Measurements from ENCODE around the gene NTRK2. TPM values are rescaled to one million over a fixed set of nuclear protein-coding genes. Genes with fewer than 3 reads are reported as not detected.
A peak's percentile ranks its signal among the peaks of the same experiment; 100 is the strongest.

The NTRK2 gene
- total and polyA plus RNA-seq, 8 donors = 6.0 to 31.4 (median 14.5) TPM

DNA sequence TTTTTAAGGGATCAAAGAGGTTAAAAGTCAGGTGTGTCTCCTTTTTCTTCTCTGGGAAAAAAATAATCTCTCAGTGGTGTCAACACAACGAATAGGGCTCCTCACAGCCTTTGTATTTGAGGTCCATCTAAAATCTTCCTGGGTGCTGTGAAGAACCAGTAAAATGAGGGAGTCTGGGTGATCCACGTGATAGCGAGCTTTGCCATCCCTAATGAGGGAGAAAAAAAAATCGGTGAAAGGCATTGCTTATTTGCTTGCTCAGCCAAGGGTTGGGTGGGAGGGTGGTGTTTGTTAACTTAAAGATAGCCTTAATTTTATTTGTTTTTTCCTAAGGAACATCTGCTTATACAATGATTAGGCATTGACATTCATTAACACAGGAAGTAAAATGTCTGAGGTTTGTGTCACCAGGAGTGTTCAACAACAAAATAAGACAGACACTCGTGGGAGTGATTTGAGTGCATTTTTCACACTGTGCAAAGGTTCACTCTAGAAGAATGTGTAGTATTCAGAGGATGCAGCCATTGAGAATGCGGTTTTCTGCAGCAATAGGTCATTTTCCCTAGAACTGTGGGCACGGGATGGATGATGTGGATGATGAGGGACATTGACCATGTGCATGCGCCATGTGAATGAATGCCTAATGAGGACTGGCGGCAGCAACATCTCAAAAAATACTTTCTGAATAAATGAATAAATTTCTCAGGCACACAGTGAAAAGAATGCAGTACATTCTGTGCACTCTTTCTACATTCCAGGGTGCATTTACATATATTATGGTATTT lies 369.5 kb downstream of the NTRK2 start:
- intact Hi-C loops (cut with DNase I) = no loop called here
- no peaks in the 10 kb centered on the region for H3K27me3 ChIP-seq
- DNase-seq = no peak
- no peak for ATAC-seq
- H3K4me3 ChIP-seq = no peak overlapping the region
- WGBS, 2 donors = 47 to 54% methylated on average over 9 of the region's 9 CpGs
- FAIRE-seq = no peak
- no peaks in the 10 kb centered on the region for H3K36me3 ChIP-seq
- H3K4me1 ChIP-seq = peaks cover 0 to 8% (median 4%) of the 10 kb centered on the region in 3 donors
- no peak overlapping the region for H3K27ac ChIP-seq
- H3K9me3 ChIP-seq = no peaks in the 10 kb centered on the region
- TF ChIP-seq, protein P1, sequence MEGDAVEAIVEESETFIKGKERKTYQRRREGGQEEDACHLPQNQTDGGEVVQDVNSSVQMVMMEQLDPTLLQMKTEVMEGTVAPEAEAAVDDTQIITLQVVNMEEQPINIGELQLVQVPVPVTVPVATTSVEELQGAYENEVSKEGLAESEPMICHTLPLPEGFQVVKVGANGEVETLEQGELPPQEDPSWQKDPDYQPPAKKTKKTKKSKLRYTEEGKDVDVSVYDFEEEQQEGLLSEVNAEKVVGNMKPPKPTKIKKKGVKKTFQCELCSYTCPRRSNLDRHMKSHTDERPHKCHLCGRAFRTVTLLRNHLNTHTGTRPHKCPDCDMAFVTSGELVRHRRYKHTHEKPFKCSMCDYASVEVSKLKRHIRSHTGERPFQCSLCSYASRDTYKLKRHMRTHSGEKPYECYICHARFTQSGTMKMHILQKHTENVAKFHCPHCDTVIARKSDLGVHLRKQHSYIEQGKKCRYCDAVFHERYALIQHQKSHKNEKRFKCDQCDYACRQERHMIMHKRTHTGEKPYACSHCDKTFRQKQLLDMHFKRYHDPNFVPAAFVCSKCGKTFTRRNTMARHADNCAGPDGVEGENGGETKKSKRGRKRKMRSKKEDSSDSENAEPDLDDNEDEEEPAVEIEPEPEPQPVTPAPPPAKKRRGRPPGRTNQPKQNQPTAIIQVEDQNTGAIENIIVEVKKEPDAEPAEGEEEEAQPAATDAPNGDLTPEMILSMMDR (IDR thresholded peaks at IDR 0.05) = no peak

DNA sequence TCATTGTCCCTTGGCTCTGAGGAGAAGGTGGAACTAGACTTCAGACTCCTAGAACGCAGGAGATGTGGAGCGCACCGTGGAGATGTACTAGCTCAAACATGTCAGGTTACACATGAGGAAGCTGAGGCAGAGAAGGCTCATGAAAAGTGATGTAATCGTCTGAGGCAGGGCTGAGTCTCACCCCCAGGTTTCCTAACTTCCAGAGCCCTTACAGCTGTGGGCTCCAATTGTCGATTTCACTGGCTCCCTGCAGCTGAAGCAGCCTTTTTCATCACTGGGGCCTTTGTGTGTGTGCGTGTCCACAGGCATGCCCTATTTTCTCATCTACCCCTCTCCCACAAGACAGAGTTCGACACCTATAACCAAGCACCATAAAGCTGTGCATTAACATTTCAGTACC lies 370.6 kb downstream of the NTRK2 start:
- no peaks in the 10 kb centered on the region for H3K27me3 ChIP-seq
- TF ChIP-seq, protein P1 (IDR thresholded peaks at IDR 0.05) = no peak
- no peak for FAIRE-seq

DNA sequence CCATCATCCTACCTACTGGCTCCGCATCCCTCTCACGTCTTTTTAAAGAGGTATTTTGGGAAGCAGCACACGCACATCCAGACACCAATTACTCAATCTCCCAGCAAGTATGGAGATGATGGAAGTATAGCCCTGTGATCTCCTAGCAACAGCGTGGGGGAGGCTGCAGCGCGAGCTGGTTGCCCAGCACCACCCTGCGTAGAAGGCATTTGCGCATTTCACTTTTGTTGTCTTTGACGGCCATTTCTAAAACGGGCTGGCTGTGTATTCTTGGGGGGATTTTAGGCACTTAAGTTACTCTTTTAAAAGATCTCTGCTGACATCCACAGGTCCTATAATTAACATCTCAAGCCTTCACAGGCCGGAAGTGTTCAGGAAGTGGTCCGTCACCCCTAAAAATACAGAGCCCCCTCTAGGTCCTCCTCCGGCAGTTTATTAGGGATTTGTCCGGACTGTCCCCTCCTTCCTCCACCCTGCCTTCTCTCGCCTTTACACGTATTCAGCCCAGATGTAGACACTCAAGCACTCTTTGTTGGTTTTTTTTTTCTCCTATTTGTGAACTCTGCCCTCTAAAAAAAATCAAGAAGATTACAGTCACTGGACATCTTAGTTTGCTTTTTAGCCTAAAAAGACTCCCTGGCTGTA lies 371.4 kb downstream of the NTRK2 start:
- Histone ChIP-seq H3K27me3 (no peaks in the 10 kb centered on the region), H3K4me1 (no peaks in the 10 kb centered on the region), H3K36me3 (no peaks in the 10 kb centered on the region), H3K4me3 (no peak overlapping the region), H3K27ac (no peak overlapping the region), H3K9me3 (no peaks in the 10 kb centered on the region)
- FAIRE-seq (no peak), DNase-seq (peak in 1 of 6 donors; percentile 16), ATAC-seq (peak in 2 of 4 donors; percentile 79 to 84)
- WGBS, 2 donors = 60 to 61% methylated on average over 16 of the region's 16 CpGs
- TF ChIP-seq, protein P1 (IDR thresholded peaks at IDR 0.05) = no peak
- intact Hi-C loops (cut with DNase I) = no loop called here

More for the DNA sequence above, 370.6 kb downstream of the NTRK2 start:
- H3K4me3 ChIP-seq = no peak overlapping the region
- H3K4me1 ChIP-seq = peaks cover 0 to 6% (median 2%) of the 10 kb centered on the region in 3 donors
- H3K9me3 ChIP-seq = no peaks in the 10 kb centered on the region
- H3K36me3 ChIP-seq = no peaks in the 10 kb centered on the region
- no peak overlapping the region for H3K27ac ChIP-seq
- ATAC-seq = no peak
- WGBS, 2 donors = 83 to 88% methylated on average over 7 of the region's 7 CpGs
- intact Hi-C loops (cut with DNase I) = no loop called here
- DNase-seq = no peak

DNA sequence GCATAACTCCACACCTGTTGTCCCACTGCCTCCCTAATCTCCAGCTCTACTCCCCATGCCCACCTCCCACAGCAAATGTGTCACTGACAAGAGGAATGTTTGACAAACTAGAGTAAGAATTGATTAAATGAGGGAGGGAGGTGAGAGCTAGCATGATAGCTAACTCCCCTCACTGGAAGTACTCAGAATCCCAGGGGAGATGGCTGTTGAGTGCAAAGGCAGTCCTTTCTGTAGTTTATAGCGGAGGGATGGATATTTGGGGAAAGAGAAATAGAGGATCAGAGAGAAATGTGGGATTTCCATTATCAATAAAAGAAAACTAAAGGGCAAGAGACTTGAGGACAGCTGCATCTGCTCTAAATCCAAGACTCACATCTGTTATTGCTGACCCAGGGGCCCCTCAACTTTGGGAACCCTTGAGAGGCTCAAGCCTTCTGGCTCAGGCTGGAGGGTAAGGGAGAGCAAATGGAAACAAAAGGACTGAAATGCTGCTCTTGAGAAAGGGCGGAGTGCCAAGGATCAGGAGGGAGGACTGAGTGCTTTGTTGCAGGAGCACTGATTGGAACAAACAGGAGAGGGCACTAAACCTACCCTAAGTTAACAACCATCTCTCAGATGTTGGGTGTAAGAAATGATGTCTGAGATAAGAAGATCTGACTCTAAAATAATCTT lies 372.1 kb downstream of the NTRK2 start:
- DNase-seq = no peak
- Histone ChIP-seq H3K27me3 (no peaks in the 10 kb centered on the region), H3K4me1 (no peaks in the 10 kb centered on the region), H3K36me3 (no peaks in the 10 kb centered on the region), H3K4me3 (no peak overlapping the region), H3K9me3 (no peaks in the 10 kb centered on the region), H3K27ac (no peak overlapping the region)
- no peak for ATAC-seq
- TF ChIP-seq, protein P1 (IDR thresholded peaks at IDR 0.05) = no peak
- intact Hi-C loops (cut with DNase I) = no loop called here
- no peak for FAIRE-seq
- WGBS, 2 donors = 94 to 95% methylated on average over 2 of the region's 2 CpGs

Data from pancreas (tissue), 10 donors.